CD8-positive, alpha-beta memory T cell (primary cell): ENCODE results near the gene RNF187. TPM values are rescaled to one million over a fixed set of nuclear protein-coding genes. Genes with fewer than 3 reads are reported as not detected.
"Not testable (repeated sequence)": the region's sequence is repeated elsewhere in the genome, so short reads cannot be mapped to it uniquely, and the experiment has no call there.

ENCODE experiments used
- CTCF ChIA-PET: fragments of 350-600 bp; sonication (Branson Sonifier 250); formaldehyde crosslinking; loops from one replicate; lab custom pipeline; 2021; ENCODE audit warnings: antibody characterized with exemption; lab: Charles Lee
- POLR2A ChIA-PET: fragments of 350-600 bp; sonication (Branson Sonifier 250); formaldehyde crosslinking; loops from one replicate; lab custom pipeline; 2021; ENCODE audit warnings: antibody characterized with exemption; lab: Charles Lee
- DNase-seq, 5 donors: peaks; one replicate each; pipeline versions ENCODE4 v3.0.0 to v3.0.0-alpha.2; 2020 to 2022; ENCODE audit warnings: mixed read lengths in 1 of 5
- H3K27ac ChIP-seq: one replicate; pipeline ENCODE4 v1.7.0; 2013; ENCODE audit warnings: low read depth, mild to moderate bottlenecking, low read length, moderate library complexity
- H3K27me3 ChIP-seq: 2 replicates; pipeline ENCODE4 v1.7.0; 2013; ENCODE audit warnings: low read length, mild to moderate bottlenecking; ENCODE audit not compliant: insufficient read depth, poor library complexity, severe bottlenecking
- H3K36me3 ChIP-seq: 2 replicates; pipeline ENCODE4 v1.7.0; 2013; ENCODE audit warnings: mild to moderate bottlenecking, low read length, moderate library complexity; ENCODE audit not compliant: insufficient read depth
- H3K4me1 ChIP-seq: 2 replicates; pipeline ENCODE4 v1.7.0; 2013; ENCODE audit warnings: mild to moderate bottlenecking, low read length, moderate library complexity; ENCODE audit not compliant: insufficient read depth
- H3K4me3 ChIP-seq: 2 replicates; pipeline ENCODE4 v1.7.0; 2013; ENCODE audit warnings: mild to moderate bottlenecking, low read length
- H3K9me3 ChIP-seq: 2 replicates; pipeline ENCODE4 v1.7.0; 2013; ENCODE audit warnings: mild to moderate bottlenecking, low read length
- H3K27ac Mint-ChIP-seq, 8 donors: one replicate each; pipeline ENCODE4 v1.8.0; 2020 to 2021; ENCODE audit warnings: mixed read lengths in 8 of 8, mild to moderate bottlenecking in 6 of 8, inconsistent platforms in 3 of 8, moderate library complexity in 3 of 8
- H3K27me3 Mint-ChIP-seq, 2 donors: one replicate each; pipeline ENCODE4 v1.8.0; 2020 to 2021; ENCODE audit warnings: mixed read lengths in 2 of 2, mild to moderate bottlenecking in 1 of 2, moderate library complexity in 1 of 2
- H3K36me3 Mint-ChIP-seq, 3 donors: one replicate each; pipeline ENCODE4 v1.8.0; 2020 to 2021; ENCODE audit warnings: mixed read lengths in 3 of 3, inconsistent platforms in 1 of 3, mild to moderate bottlenecking in 1 of 3
- H3K4me1 Mint-ChIP-seq, 3 donors: one replicate each; pipeline ENCODE4 v1.8.0; 2020 to 2021; ENCODE audit warnings: mixed read lengths in 3 of 3, inconsistent platforms in 1 of 3, mild to moderate bottlenecking in 1 of 3
- H3K4me3 Mint-ChIP-seq, 7 donors: one replicate each; pipeline ENCODE4 v1.8.0; 2020 to 2021; ENCODE audit warnings: mixed read lengths in 7 of 7, mild to moderate bottlenecking in 6 of 7, moderate library complexity in 4 of 7, inconsistent platforms in 2 of 7
- H3K9me3 Mint-ChIP-seq, 5 donors: one replicate each; pipeline ENCODE4 v1.8.0; 2020 to 2022; ENCODE audit warnings: mixed read lengths in 5 of 5, mild to moderate bottlenecking in 3 of 5, moderate library complexity in 2 of 5, inconsistent platforms in 1 of 5
- polyA plus RNA-seq: library from polyadenylated mRNA; unstranded; fragments of 300-500 nt; fragmentation: Illumina TruSeq; gene quantifications from one replicate; pipeline ENCODE4 v1.2.3, GENCODE V29; 2021
- total RNA-seq, 2 experiments: library from RNA; stranded (reverse); gene quantifications; one replicate each; pipeline ENCODE4 v1.2.3, GENCODE V29; 2021

The RNF187 gene
- total and polyA plus RNA-seq, 3 experiments from 2014 or later = 56.7 to 129 (median 128) TPM

DNA sequence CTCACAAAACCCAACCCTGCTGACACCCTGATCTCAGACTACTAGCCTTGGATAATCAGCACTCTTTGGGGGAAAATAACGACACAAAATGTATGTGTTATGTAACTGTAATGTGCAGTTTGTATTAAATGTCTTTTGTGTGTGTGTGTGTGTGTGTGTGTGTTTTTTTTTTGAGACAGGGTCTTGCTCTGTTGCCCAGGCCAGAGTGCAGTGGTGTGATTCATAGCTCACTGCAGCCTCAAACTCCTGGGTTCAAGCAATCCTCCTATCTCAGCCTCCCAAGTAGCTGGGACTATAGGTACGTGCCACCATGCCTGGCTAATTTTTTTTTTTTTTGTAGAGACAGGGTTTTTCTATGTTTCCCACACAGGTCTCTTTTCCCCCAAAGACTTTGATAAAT, 19.0 kb upstream of the RNF187 start:
- H3K27me3 ChIP-seq, H3K9me3 ChIP-seq, H3K4me3 ChIP-seq, DNase-seq, H3K27ac Mint-ChIP-seq, POLR2A ChIA-PET, H3K36me3 Mint-ChIP-seq, H3K36me3 ChIP-seq, H3K9me3 Mint-ChIP-seq, H3K4me3 Mint-ChIP-seq, H3K27ac ChIP-seq: not testable (repeated sequence)
- H3K27me3 Mint-ChIP-seq = peaks cover 13 to 15% of the 10 kb centered on the region in 2 donors
- CTCF ChIA-PET = interaction anchor here (0.8 kb wide), 1 partner anchor 10 kb away, joined by 4 read pairs; a partner anchor contains a TSS
- H3K4me1 Mint-ChIP-seq = peaks cover 40 to 46% (median 41%) of the 10 kb centered on the region in 3 donors
- peaks cover 25% of the 10 kb centered on the region for H3K4me1 ChIP-seq

GRCh38 chr1:228469413-228470162, 17.6 kb upstream of the RNF187 start:
- H3K4me1 Mint-ChIP-seq = peaks cover 27 to 33% (median 27%) of the 10 kb centered on the region in 3 donors
- H3K4me3 Mint-ChIP-seq = no peak overlapping the region

GRCh38 chr1:228471154-228471761, 15.9 kb upstream of the RNF187 start:
- no peaks in the 10 kb centered on the region for H3K9me3 ChIP-seq
- H3K27me3 Mint-ChIP-seq = peaks cover 13 to 15% of the 10 kb centered on the region in 2 donors
- H3K4me1 ChIP-seq = no peaks in the 10 kb centered on the region
- no peak overlapping the region for H3K4me3 Mint-ChIP-seq
- no peaks in the 10 kb centered on the region for H3K36me3 Mint-ChIP-seq
- H3K27ac ChIP-seq = no peak overlapping the region
- H3K27ac Mint-ChIP-seq = no peak overlapping the region
- no peak for DNase-seq
- POLR2A ChIA-PET = interaction anchor here (0.6 kb wide), 1 partner anchor 11 kb away, joined by 5 read pairs; no protein-coding TSS in a partner anchor
- no peaks in the 10 kb centered on the region for H3K27me3 ChIP-seq
- H3K36me3 ChIP-seq = no peaks in the 10 kb centered on the region
- CTCF ChIA-PET = interaction anchor here (0.9 to 4.8 kb wide), 4 partner anchors 12 to 341 kb away, joined by 3 to 25 read pairs (median 3); a partner anchor contains a TSS
- no peak overlapping the region for H3K4me3 ChIP-seq
- peaks cover 0 to 1% (median 0%) of the 10 kb centered on the region in 5 donors for H3K9me3 Mint-ChIP-seq
- H3K4me1 Mint-ChIP-seq = peaks cover 10 to 16% (median 11%) of the 10 kb centered on the region in 3 donors

More at GRCh38 chr1:228469413-228470162, 17.6 kb upstream of the RNF187 start:
- Histone ChIP-seq H3K4me1 (peaks cover 15% of the 10 kb centered on the region), H3K27me3 (no peaks in the 10 kb centered on the region), H3K27ac (no peak overlapping the region), H3K4me3 (no peak overlapping the region), H3K9me3 (no peaks in the 10 kb centered on the region), H3K36me3 (no peaks in the 10 kb centered on the region)
- Mint-ChIP-seq H3K27me3 (peaks cover 13 to 15% of the 10 kb centered on the region in 2 donors), H3K27ac (no peak overlapping the region), H3K9me3 (peaks cover 0 to 1% (median 0%) of the 10 kb centered on the region in 5 donors), H3K36me3 (peaks cover 0 to 2% (median 0%) of the 10 kb centered on the region in 3 donors)
- DNase-seq = no peak
- POLR2A ChIA-PET = interaction anchor here (0.6 to 1.4 kb wide), 2 partner anchors 9 to 17 kb away, joined by 3 to 6 read pairs; partner anchors contain the start of gene RNF187
- CTCF ChIA-PET = interaction anchor here (4.8 kb wide), 1 partner anchor 10 kb away, joined by 25 read pairs; a partner anchor contains a TSS

- H3K4me3 Mint-ChIP-seq = no peak overlapping the region
These were observed 15.3 kb upstream of the RNF187 start for GRCh38 chr1:228471762-228472398.

GRCh38 chr1:228472655-228473054, 14.5 kb upstream of the RNF187 start:
- peaks cover 13 to 14% of the 10 kb centered on the region in 2 donors for H3K27me3 Mint-ChIP-seq
- no peak for DNase-seq
- H3K4me3 Mint-ChIP-seq = no peak overlapping the region
- CTCF ChIA-PET = interaction anchor here (1.0 to 4.8 kb wide), 8 partner anchors 9 to 342 kb away, joined by 3 to 25 read pairs (median 4); a partner anchor contains a TSS
- no peak overlapping the region for H3K4me3 ChIP-seq
- H3K27me3 ChIP-seq = no peaks in the 10 kb centered on the region
- no peaks in the 10 kb centered on the region for H3K36me3 ChIP-seq
- H3K27ac ChIP-seq = no peak overlapping the region
- H3K9me3 Mint-ChIP-seq = peaks cover 0 to 1% (median 0%) of the 10 kb centered on the region in 5 donors
- peak overlapping the region in 1 of 8 donors; percentile 15 for H3K27ac Mint-ChIP-seq
- no peaks in the 10 kb centered on the region for H3K9me3 ChIP-seq
- POLR2A ChIA-PET = no interaction called here
- H3K4me1 Mint-ChIP-seq = peaks cover 5 to 13% (median 12%) of the 10 kb centered on the region in 3 donors
- H3K36me3 Mint-ChIP-seq = no peaks in the 10 kb centered on the region
- no peaks in the 10 kb centered on the region for H3K4me1 ChIP-seq

More at GRCh38 chr1:228471762-228472398, 15.3 kb upstream of the RNF187 start:
- ChIA-PET POLR2A (interaction anchor here (0.6 kb wide), 1 partner anchor 10 kb away, joined by 5 read pairs; no protein-coding TSS in a partner anchor), CTCF (interaction anchor here (0.9 to 4.8 kb wide), 9 partner anchors 8 to 341 kb away, joined by 3 to 25 read pairs (median 3); a partner anchor contains a TSS)
- Mint-ChIP-seq H3K27ac (peak overlapping the region in 2 of 8 donors; percentile 1), H3K36me3 (no peaks in the 10 kb centered on the region), H3K27me3 (peaks cover 13 to 15% of the 10 kb centered on the region in 2 donors), H3K4me1 (peaks cover 6 to 10% (median 6%) of the 10 kb centered on the region in 3 donors), H3K9me3 (peaks cover 0 to 1% (median 0%) of the 10 kb centered on the region in 5 donors)
- no peaks in the 10 kb centered on the region for H3K9me3 ChIP-seq
- H3K36me3 ChIP-seq = no peaks in the 10 kb centered on the region
- H3K27ac ChIP-seq = no peak overlapping the region
- DNase-seq = peak in 2 of 5 donors; percentile 17 to 24
- H3K4me3 ChIP-seq = no peak overlapping the region
- H3K4me1 ChIP-seq = no peaks in the 10 kb centered on the region
- H3K27me3 ChIP-seq = no peaks in the 10 kb centered on the region

DNA sequence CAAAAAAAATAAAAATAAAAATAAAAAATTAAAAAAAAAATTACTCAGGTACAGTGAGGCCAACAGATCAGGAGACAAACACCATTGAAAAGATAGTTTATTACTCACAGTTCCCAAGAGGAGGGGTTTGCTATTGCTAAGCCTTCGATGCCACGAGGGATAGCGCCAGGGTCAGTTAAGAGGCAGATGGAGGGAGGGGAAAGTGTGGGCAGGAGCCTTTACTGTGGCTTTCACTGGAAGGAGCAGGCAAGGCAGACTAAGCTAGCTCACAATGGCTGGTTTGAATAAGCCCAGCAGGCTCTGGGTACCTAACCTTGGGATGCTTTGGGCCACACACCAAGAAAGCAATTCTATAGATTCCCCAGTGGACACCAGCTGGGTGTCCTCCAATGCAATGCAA, 12.7 kb upstream of the RNF187 start:
- Mint-ChIP-seq H3K4me1 (peaks cover 19 to 30% (median 29%) of the 10 kb centered on the region in 3 donors), H3K36me3 (no peaks in the 10 kb centered on the region), H3K9me3 (peaks cover 0 to 1% (median 0%) of the 10 kb centered on the region in 5 donors), H3K27ac (no peak overlapping the region), H3K4me3 (peak overlapping the region in 1 of 7 donors; percentile 32), H3K27me3 (peaks cover 3 to 9% of the 10 kb centered on the region in 2 donors)
- H3K27me3 ChIP-seq = no peaks in the 10 kb centered on the region
- peaks cover 14% of the 10 kb centered on the region for H3K4me1 ChIP-seq
- DNase-seq = no peak
- H3K9me3 ChIP-seq = no peaks in the 10 kb centered on the region
- ChIA-PET CTCF (interaction anchor here (0.8 to 2.0 kb wide), 4 partner anchors 11 to 24 kb away, joined by 3 to 8 read pairs (median 5); partner anchors contain the start of gene RNF187), POLR2A (interaction anchor here (2.1 kb wide), 1 partner anchor 10 kb away, joined by 6 read pairs; no protein-coding TSS in a partner anchor)
- no peak overlapping the region for H3K27ac ChIP-seq
- no peak overlapping the region for H3K4me3 ChIP-seq
- no peaks in the 10 kb centered on the region for H3K36me3 ChIP-seq

GRCh38 chr1:228475812-228476211, 11.4 kb upstream of the RNF187 start:
- H3K9me3 Mint-ChIP-seq = peaks cover 0 to 1% (median 0%) of the 10 kb centered on the region in 5 donors
- Histone ChIP-seq H3K9me3 (no peaks in the 10 kb centered on the region), H3K27ac (no peak overlapping the region), H3K4me3 (no peak overlapping the region), H3K4me1 (peaks cover 20% of the 10 kb centered on the region), H3K27me3 (no peaks in the 10 kb centered on the region), H3K36me3 (no peaks in the 10 kb centered on the region)
- CTCF ChIA-PET = interaction anchor here (0.8 to 2.0 kb wide), 4 partner anchors 11 to 39 kb away, joined by 3 to 8 read pairs (median 6); partner anchors contain the start of gene RNF187
- POLR2A ChIA-PET = interaction anchor here (1.2 to 2.1 kb wide), 2 partner anchors 11 to 17 kb away, joined by 6 read pairs; no protein-coding TSS in a partner anchor
- peaks cover 24 to 40% (median 38%) of the 10 kb centered on the region in 3 donors for H3K4me1 Mint-ChIP-seq
- no peak for DNase-seq
- H3K27ac Mint-ChIP-seq = no peak overlapping the region
- H3K27me3 Mint-ChIP-seq = peaks cover 3 to 6% of the 10 kb centered on the region in 2 donors
- no peaks in the 10 kb centered on the region for H3K36me3 Mint-ChIP-seq
- H3K4me3 Mint-ChIP-seq = no peak overlapping the region
